Activated CD8-positive, alpha-beta memory T cell treated with anti-CD3 and anti-CD28 coated beads for 24 hours (primary cell): ENCODE measurements around the gene SRRD.
"Not testable (repeated sequence)": the region's sequence is repeated elsewhere in the genome, so short reads cannot be mapped to it uniquely, and the experiment has no call there.

ENCODE experiments used
- DNase-seq: peaks from one replicate; pipeline ENCODE4 v3.0.0-alpha.2; 2020

SRRD gene

DNA sequence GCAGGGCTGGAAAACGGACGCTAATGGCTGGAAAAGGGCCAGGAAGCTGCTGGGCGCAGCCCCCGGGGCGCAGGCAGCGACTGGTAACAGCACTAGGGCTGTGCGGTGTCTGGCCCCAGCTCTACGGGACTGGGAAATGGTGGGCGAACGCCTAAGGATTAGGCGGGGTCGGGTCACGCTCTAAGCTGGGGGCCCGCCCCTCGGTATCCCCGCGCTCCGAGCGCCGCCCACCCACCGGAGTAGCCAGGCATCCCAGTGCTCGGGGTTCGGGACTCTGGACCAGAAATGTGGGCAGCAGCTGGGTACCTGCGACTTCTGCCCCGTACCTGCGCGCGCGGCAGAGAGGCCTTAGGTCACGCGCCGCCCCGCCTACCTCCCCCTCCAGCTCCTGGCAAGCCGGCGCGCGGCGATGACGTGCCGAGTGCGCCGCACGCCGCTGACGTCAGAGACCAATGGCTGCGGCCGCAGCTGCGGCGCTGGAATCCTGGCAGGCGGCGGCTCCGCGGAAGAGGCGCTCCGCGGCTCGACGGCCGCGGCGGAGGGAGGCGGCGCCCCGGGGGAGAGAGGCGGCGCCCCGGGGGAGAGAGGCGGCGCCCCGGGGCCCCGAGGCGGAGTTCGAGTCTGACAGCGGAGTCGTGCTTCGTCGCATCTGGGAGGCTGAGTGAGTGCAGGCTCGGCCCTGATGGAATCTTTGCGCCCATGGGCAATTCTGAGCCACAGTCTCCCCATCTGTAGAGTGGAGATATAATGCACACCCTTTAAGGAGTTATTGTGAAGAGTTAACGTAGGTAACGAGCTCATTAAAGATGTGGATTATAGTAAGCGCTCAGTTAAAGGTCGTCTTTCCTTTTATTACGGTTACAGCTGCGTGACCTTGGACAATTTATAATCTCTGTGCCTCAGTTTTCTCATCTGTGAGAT, at the start of gene SRRD, which contains the start of gene HPS4:
SRRD (plus strand) TSS at position 439 of the 921 bp plus-strand sequence; CDS start at position 453, 14 bp downstream.
HPS4 (minus strand) TSS at position 345 of the 921 bp plus-strand sequence. CDS start 2,021 bp downstream, outside the sequence.
- peak; percentile 97 for DNase-seq

DNA sequence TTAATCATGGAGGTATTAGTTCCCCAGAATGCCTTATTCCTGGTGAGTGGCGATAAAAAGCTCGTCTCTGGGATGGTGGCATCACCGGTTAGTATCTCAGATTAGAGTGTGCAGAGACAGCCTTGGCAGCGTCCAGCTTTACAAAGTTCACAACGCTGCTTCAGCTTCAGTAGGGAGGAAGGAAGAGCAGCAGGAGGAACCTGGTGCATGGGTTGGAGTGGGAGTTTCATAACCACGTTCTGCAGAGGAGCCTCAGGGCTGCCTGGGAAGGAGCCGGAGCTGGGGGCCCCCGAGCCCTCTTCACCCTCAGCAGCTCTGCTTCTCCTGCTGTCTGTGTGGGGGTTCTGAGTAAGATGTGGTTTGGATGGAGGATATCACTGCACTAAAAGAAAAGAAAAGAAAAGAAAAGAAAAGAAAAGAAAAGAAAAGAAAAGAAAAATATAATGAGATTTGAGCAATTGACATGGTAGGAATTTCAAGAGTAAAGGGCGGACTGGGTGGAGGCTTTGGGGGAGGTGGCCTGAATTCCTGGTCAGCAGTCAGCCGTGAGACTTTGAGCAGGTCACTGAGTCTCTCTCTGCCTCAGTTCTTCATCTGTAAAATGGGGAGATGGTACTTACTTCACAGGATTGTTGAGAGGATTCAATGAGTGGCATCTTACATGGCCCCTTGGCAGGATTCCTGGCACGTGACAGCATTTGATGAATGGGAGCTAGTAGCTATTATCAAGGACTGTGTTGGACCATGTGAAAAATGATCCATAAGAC, 48.2 kb upstream of the SRRD start:
- DNase-seq: no peak

GRCh38 chr22:26436903-26437515, 46.7 kb upstream of the SRRD start:
- DNase-seq: no peak

GRCh38 chr22:26437694-26438392, 45.8 kb upstream of the SRRD start:
- DNase-seq: no peak

- DNase-seq: not testable (repeated sequence)
Measured at GRCh38 chr22:26438776-26439175, 44.9 kb upstream of the SRRD start.

GRCh38 chr22:26439559-26439958, 44.1 kb upstream of the SRRD start:
- DNase-seq: no peak

DNA sequence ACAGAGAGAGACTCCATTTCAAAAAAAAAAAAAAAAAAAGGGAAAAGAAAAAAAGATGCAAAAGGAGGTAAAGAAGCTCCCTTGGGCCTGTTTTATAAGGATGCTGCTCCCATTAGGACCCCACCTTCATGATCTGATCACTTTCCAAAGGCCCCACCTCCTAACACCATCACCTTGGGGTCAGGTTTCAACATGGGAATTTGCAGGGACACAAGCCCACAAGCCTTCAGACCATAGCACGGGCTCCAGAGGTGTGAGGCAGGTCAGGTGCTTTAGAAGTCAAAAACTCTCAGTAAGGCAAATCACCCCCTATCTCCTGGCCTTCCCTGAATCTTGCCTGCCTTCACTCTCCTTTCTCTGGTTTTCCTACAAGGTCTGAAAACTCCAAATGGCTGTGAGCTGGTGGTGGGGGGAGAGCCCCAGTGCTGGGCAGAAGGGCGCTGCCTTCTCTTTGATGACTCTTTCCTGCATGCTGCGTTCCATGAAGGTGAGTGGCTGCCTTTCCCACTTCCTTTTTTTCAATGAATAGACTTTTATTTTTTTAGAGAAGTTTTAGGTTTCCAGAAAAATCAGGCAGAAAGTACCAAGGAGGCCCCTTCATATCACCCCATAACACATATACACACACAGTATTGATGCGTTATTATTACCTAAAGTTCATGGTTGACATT, 41.5 kb upstream of the SRRD start:
- no peak for DNase-seq

DNA sequence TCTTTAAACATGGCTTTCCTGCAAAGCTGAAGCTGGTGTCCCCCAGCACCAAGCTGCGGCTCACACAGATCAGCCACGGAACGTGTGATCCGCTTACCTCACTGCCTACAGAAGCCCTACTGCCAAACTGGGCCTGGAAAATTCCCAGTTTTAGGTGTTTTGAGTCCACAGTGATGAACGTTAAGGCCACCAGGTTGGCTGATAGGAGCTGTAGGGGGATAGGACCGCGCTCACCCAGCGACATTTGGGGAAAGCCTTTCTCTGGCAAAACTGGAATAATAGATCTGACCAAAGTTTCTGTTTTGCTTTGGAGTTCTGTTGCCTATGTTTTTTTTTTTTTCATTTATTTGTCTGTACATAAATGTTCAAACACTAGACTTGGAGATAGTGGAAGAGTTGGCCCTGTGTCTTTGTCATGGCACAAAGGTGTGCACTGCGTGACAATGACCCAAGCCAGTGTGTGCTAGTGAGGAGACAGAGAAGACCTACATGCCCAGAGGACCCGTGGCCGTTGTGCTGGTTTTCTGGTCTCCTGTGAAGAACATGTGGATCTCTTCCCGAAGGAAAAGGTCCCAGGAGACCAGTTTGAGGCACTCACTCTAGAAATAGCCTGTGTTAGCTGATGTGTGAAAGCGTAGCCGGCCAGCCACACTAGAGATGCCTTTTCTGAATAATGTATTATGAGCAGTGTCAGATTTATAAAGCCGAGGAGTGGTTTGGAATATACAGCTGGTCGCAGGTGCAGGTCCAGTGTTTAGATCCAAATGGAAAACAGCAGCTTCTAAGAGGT, 39.6 kb upstream of the SRRD start:
- DNase-seq: no peak

GRCh38 chr22:26444777-26445176, 38.9 kb upstream of the SRRD start:
- no peak for DNase-seq

- no peak for DNase-seq
Measured at GRCh38 chr22:26445577-26446275, 38.0 kb upstream of the SRRD start.

GRCh38 chr22:26446808-26447515, 36.7 kb upstream of the SRRD start:
- DNase-seq: no peak

DNA sequence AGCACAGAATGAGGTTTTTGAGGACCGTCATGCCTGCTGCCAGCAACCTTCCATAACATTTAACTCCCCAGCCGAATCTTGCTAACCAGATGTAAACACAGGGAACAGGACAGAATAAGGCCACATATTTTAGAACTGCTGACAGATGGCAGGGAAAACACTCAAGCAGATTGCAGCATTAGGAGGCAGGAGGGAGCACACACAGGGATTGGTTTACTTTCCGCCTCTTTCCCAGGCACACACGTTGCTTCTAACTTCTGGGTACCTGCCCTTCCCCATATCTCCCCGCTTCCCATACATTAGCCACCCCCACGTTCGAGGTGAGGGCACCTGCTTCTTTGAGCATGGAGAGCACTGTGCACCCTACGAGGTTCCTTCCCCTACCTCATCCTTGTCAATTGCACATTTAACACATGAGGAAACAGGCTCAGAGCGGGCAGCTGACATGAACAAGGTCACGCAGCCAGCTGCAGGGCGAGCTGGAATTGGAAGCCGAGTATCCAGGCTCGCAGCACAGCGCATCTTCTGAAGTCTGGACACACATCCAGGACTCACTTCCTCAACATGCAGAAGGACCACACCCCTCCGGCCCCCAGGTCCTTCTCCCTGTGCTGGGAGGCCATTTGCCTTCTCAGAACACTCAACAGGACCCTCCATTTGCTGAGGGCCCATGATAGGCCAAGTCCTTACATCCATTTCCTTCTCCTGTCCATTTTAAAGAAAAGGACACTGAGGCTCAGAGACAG, 35.9 kb upstream of the SRRD start:
- no peak for DNase-seq

GRCh38 chr22:26448334-26448733, 35.3 kb upstream of the SRRD start:
- DNase-seq: no peak

GRCh38 chr22:26448941-26449340, 34.7 kb upstream of the SRRD start:
- no peak for DNase-seq

DNA sequence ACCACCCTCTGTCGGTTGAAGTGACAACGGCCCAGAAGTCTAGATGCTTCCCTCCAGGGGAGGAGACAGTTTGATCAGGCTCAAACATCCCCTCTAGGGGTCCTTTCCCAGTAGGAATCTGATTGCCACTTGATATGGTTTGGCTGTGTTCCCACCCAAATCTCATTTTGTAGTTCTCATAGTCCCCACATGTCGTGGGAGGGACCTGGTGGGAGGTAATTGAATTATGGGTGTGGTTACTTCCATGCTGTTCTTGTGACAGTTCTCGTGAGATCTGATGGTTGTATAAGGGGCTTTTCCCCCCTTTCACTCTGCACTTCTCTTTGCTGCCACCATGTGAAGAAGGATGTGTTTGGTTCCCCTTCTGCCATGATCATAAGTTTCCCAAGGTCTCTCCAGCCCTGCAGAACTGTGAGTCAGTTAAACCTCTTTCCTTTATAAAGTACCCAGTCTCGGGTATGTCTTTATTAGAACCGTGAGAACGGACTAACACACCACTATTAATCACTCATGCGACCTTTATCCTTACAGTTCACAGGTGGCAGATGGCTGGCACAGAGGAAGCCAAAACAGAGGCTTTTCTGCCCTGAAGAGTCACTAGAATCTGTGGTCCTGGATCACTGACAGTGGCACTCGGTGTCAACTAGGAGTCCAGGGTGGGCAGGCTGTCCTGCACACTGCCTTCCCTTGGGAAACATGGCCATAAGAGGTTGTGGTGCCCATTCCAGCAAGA, 33.1 kb upstream of the SRRD start:
- DNase-seq: no peak

- no peak for DNase-seq
Measured at GRCh38 chr22:26452236-26453016, 31.3 kb upstream of the SRRD start.

DNA sequence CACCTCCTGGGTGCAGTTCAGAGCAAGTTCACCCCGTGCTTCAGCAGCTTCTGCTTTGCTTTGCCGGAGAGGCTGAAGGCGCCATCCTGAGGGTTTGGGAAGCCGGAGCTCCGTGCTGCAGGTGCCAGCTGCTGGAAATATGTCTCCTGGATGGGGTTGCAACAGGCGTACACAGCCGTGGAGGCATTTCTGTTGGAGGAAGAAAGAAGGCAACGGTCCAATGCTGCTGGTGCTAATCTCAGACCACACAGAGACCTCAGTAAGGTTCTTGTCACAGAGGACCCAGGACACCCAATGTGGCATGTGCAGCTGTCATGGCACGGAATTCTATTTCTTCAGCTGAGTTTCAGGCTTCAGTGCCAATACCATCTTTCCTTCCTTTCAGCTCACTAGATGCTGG, 30.5 kb upstream of the SRRD start:
- no peak for DNase-seq
